ENCODE data around the gene QSOX2.
"Not testable (repeated sequence)": the region's sequence is repeated elsewhere in the genome, so short reads cannot be mapped to it uniquely, and the experiment has no call there.

The QSOX2 gene

GRCh38 chr9:136275655-136276429 is 30.2 kb upstream of the QSOX2 start:
- H3K9me3 Mint-ChIP-seq = no peaks in the 10 kb centered on the region
- DNase-seq (ENCODE audit: low spot score) = no peak
- no peaks in the 10 kb centered on the region for H3K36me3 Mint-ChIP-seq (ENCODE audit: low read depth)
- no peaks in the 10 kb centered on the region for H3K4me1 Mint-ChIP-seq (ENCODE audit: low read depth)
- no peak overlapping the region for H3K27ac Mint-ChIP-seq
- no peak overlapping the region for H3K4me3 Mint-ChIP-seq
- H3K27me3 Mint-ChIP-seq (ENCODE audit: low read depth) = no peaks in the 10 kb centered on the region

- H3K27ac Mint-ChIP-seq = no peak overlapping the region
- DNase-seq (ENCODE audit: low spot score) = no peak
- no peaks in the 10 kb centered on the region for H3K36me3 Mint-ChIP-seq (ENCODE audit: low read depth)
- H3K4me1 Mint-ChIP-seq (ENCODE audit: low read depth) = no peaks in the 10 kb centered on the region
- no peak overlapping the region for H3K4me3 Mint-ChIP-seq
- H3K9me3 Mint-ChIP-seq = no peaks in the 10 kb centered on the region
- H3K27me3 Mint-ChIP-seq (ENCODE audit: low read depth) = no peaks in the 10 kb centered on the region
These were observed 29.4 kb upstream of the QSOX2 start for GRCh38 chr9:136274786-136275654.

GRCh38 chr9:136273921-136274785 is 28.5 kb upstream of the QSOX2 start:
- no peaks in the 10 kb centered on the region for H3K27me3 Mint-ChIP-seq (ENCODE audit: low read depth)

GRCh38 chr9:136273244-136273865 is 27.7 kb upstream of the QSOX2 start:
- Mint-ChIP-seq H3K36me3 (ENCODE audit: low read depth) (no peaks in the 10 kb centered on the region), H3K27ac (no peak overlapping the region), H3K4me1 (ENCODE audit: low read depth) (no peaks in the 10 kb centered on the region), H3K4me3 (no peak overlapping the region), H3K9me3 (no peaks in the 10 kb centered on the region), H3K27me3 (ENCODE audit: low read depth) (peaks cover 7% of the 10 kb centered on the region)
- no peak for DNase-seq (ENCODE audit: low spot score)

More at GRCh38 chr9:136273921-136274785, 28.5 kb upstream of the QSOX2 start:
- no peaks in the 10 kb centered on the region for H3K9me3 Mint-ChIP-seq
- H3K27ac Mint-ChIP-seq = no peak overlapping the region
- H3K4me3 Mint-ChIP-seq = no peak overlapping the region
- no peaks in the 10 kb centered on the region for H3K36me3 Mint-ChIP-seq (ENCODE audit: low read depth)
- no peaks in the 10 kb centered on the region for H3K4me1 Mint-ChIP-seq (ENCODE audit: low read depth)
- DNase-seq (ENCODE audit: low spot score) = no peak

GRCh38 chr9:136270173-136270705 is 24.6 kb upstream of the QSOX2 start:
- Mint-ChIP-seq H3K27me3 (ENCODE audit: low read depth) (peaks cover 7% of the 10 kb centered on the region), H3K27ac (no peak overlapping the region), H3K4me3 (no peak overlapping the region), H3K9me3 (no peaks in the 10 kb centered on the region), H3K36me3 (ENCODE audit: low read depth) (no peaks in the 10 kb centered on the region), H3K4me1 (ENCODE audit: low read depth) (peaks cover 9% of the 10 kb centered on the region)
- no peak for DNase-seq (ENCODE audit: low spot score)

GRCh38 chr9:136268735-136269134 is 23.1 kb upstream of the QSOX2 start:
- no peak for DNase-seq (ENCODE audit: low spot score)
- Mint-ChIP-seq H3K4me3 (no peak overlapping the region), H3K36me3 (ENCODE audit: low read depth) (no peaks in the 10 kb centered on the region), H3K27me3 (ENCODE audit: low read depth) (peaks cover 7% of the 10 kb centered on the region), H3K4me1 (ENCODE audit: low read depth) (peaks cover 9% of the 10 kb centered on the region), H3K9me3 (no peaks in the 10 kb centered on the region), H3K27ac (no peak overlapping the region)

GRCh38 chr9:136268318-136268717 is 22.7 kb upstream of the QSOX2 start:
- no peaks in the 10 kb centered on the region for H3K9me3 Mint-ChIP-seq
- H3K27me3 Mint-ChIP-seq (ENCODE audit: low read depth) = peaks cover 7% of the 10 kb centered on the region
- peak overlapping the region; percentile 10 for H3K27ac Mint-ChIP-seq
- no peaks in the 10 kb centered on the region for H3K36me3 Mint-ChIP-seq (ENCODE audit: low read depth)
- H3K4me3 Mint-ChIP-seq = peak overlapping the region; percentile 69
- peaks cover 9% of the 10 kb centered on the region for H3K4me1 Mint-ChIP-seq (ENCODE audit: low read depth)
- DNase-seq (ENCODE audit: low spot score) = no peak

GRCh38 chr9:136267261-136268111 is 21.9 kb upstream of the QSOX2 start:
- Mint-ChIP-seq H3K9me3 (no peaks in the 10 kb centered on the region), H3K27me3 (ENCODE audit: low read depth) (peaks cover 7% of the 10 kb centered on the region), H3K4me3 (peak overlapping the region; percentile 87), H3K36me3 (ENCODE audit: low read depth) (no peaks in the 10 kb centered on the region), H3K4me1 (ENCODE audit: low read depth) (peaks cover 9% of the 10 kb centered on the region), H3K27ac (peak overlapping the region; percentile 92)
- peak; percentile 78 for DNase-seq (ENCODE audit: low spot score)

- H3K4me1 Mint-ChIP-seq (ENCODE audit: low read depth) = not testable (repeated sequence)
These were observed 21.0 kb upstream of the QSOX2 start for GRCh38 chr9:136266641-136267040.

GRCh38 chr9:136265561-136266355 is 20.1 kb upstream of the QSOX2 start:
- no peak for DNase-seq (ENCODE audit: low spot score)
- H3K27ac Mint-ChIP-seq = no peak overlapping the region
- H3K4me3 Mint-ChIP-seq = no peak overlapping the region
- no peaks in the 10 kb centered on the region for H3K36me3 Mint-ChIP-seq (ENCODE audit: low read depth)
- peaks cover 9% of the 10 kb centered on the region for H3K4me1 Mint-ChIP-seq (ENCODE audit: low read depth)
- peaks cover 7% of the 10 kb centered on the region for H3K27me3 Mint-ChIP-seq (ENCODE audit: low read depth)
- no peaks in the 10 kb centered on the region for H3K9me3 Mint-ChIP-seq

More at GRCh38 chr9:136266641-136267040, 21.0 kb upstream of the QSOX2 start:
- not testable (repeated sequence) for H3K36me3 Mint-ChIP-seq (ENCODE audit: low read depth); H3K27me3 Mint-ChIP-seq (ENCODE audit: low read depth); H3K9me3 Mint-ChIP-seq; DNase-seq (ENCODE audit: low spot score)
- Mint-ChIP-seq H3K27ac (peak overlapping the region; percentile 92), H3K4me3 (peak overlapping the region; percentile 87)

GRCh38 chr9:136264441-136265405 is 19.1 kb upstream of the QSOX2 start:
- H3K27me3 Mint-ChIP-seq (ENCODE audit: low read depth) = peaks cover 7% of the 10 kb centered on the region
- H3K27ac Mint-ChIP-seq = no peak overlapping the region
- no peak overlapping the region for H3K4me3 Mint-ChIP-seq
- DNase-seq (ENCODE audit: low spot score) = no peak
- no peaks in the 10 kb centered on the region for H3K36me3 Mint-ChIP-seq (ENCODE audit: low read depth)
- H3K4me1 Mint-ChIP-seq (ENCODE audit: low read depth) = peaks cover 9% of the 10 kb centered on the region
- no peaks in the 10 kb centered on the region for H3K9me3 Mint-ChIP-seq

All from T-helper 2 cell treated with Interferon-gamma antibody and Interleukin-4, amounts not matched to agents 5 μg/mL and 100 μg/mL, for 36 hours (primary cell).